GM12878 (cell line): Measurements from ENCODE around the gene CFAP91. TPM values are rescaled to one million over a fixed set of nuclear protein-coding genes. Genes with fewer than 3 reads are reported as not detected.

ENCODE experiments used
- ATF7 ChIP-seq: fragments of 450-650 bp; IDR thresholded peaks from 2 replicates; pipeline ENCODE4 v1.6.1; 2016; ENCODE audit warnings: low read depth, mild to moderate bottlenecking
- IRF4 ChIP-seq: IDR thresholded peaks from 2 replicates; pipeline ENCODE4 v1.6.1; 2011; ENCODE audit warnings: low read depth, low read length
- RAD51 ChIP-seq: fragments of 450-650 bp; IDR thresholded peaks from 2 replicates; pipeline ENCODE4 v1.6.1; 2016; ENCODE audit warnings: moderate library complexity, mild to moderate bottlenecking, inconsistent platforms
- RELA ChIP-seq: fragments of 450-650 bp; IDR thresholded peaks from 2 replicates; pipeline ENCODE4 v1.8.0; 2014; ENCODE audit warnings: borderline replicate concordance; ENCODE audit not compliant: partially characterized antibody
- TARDBP ChIP-seq: IDR thresholded peaks from 2 replicates; pipeline ENCODE4 v1.6.1; 2016; ENCODE audit warnings: borderline replicate concordance
- WRNIP1 ChIP-seq: IDR thresholded peaks from 2 replicates; pipeline ENCODE4 v1.6.1; 2011; ENCODE audit warnings: low read depth, low read length, improper control_type of control experiment, borderline replicate concordance
- polyA plus RNA-seq, 11 experiments: library from polyadenylated mRNA; depleted of rRNA in 4 of 11; unstranded in 6 of 11; stranded (reverse) in 5 of 11; fragments of >200 nt; fragmentation: Nextera tagmentation in 4 of 11; fragmentation: Illumina TruSeq in 1 of 11; extraction: Ambion mirVana in 4 of 11; extraction: Trizol in 1 of 11; gene quantifications; 1 replicate in 1 of 11; 2 replicates in 10 of 11; pipeline versions ENCODE4 v1.2.1 to v1.2.3, GENCODE V29; 2011 to 2016; ENCODE audit warnings: inconsistent platforms in 2 of 11, missing spikeins in 2 of 11, low read depth in 1 of 11
- total RNA-seq, 4 experiments: library from RNA; depleted of rRNA in 3 of 4; stranded (reverse); fragments of >200 nt in 3 of 4; fragmentation: Illumina TruSeq in 1 of 4; extraction: Trizol in 1 of 4; gene quantifications; 2 replicates each; pipeline versions ENCODE4 v1.2.1 to v1.2.3, GENCODE V29; 2013 to 2021
- TF ChIP-seq, protein P1 (sequence below): IDR thresholded peaks from 2 replicates; pipeline ENCODE4 v1.6.1; 2011; ENCODE audit warnings: borderline replicate concordance, low read depth, mild to moderate bottlenecking, moderate library complexity, mixed read lengths, low read length; ENCODE audit not compliant: insufficient read depth; ENCODE audit errors: extremely low read length
- TF ChIP-seq, protein P2 (sequence below): IDR thresholded peaks from 2 replicates; pipeline ENCODE4 v1.6.1; 2012; ENCODE audit warnings: low read depth, low read length, improper control_type of control experiment
- TF ChIP-seq, protein P3 (sequence below): fragments of 450-650 bp; IDR thresholded peaks from 2 replicates; pipeline ENCODE4 v1.6.1; 2017; ENCODE audit warnings: low read depth, mild to moderate bottlenecking, moderate library complexity
- TF ChIP-seq, protein P4 (sequence below): IDR thresholded peaks from 2 replicates; pipeline ENCODE4 v1.6.1; 2012; ENCODE audit warnings: mild to moderate bottlenecking, low read depth, low read length
- TF ChIP-seq, protein P5 (sequence below): fragments of 450-650 bp; IDR thresholded peaks from 2 replicates; pipeline ENCODE4 v1.6.1; 2016; ENCODE audit warnings: mild to moderate bottlenecking
- TF ChIP-seq, protein P6 (sequence below): fragments of 450-650 bp; IDR thresholded peaks from 2 replicates; pipeline ENCODE4 v1.6.1; 2017; ENCODE audit warnings: mild to moderate bottlenecking, moderate library complexity
- TF ChIP-seq, protein P7 (sequence below): fragments of 450-650 bp; IDR thresholded peaks from 2 replicates; pipeline ENCODE4 v1.6.1; 2016; ENCODE audit warnings: mild to moderate bottlenecking, moderate library complexity, borderline replicate concordance

CFAP91 gene
- total and polyA plus RNA-seq, 10 of the 15 experiments (the other 5 are each of a cell fraction or from before 2014, with no cell fraction given), result 0.03 to 2.2 (median 0.92) TPM

DNA sequence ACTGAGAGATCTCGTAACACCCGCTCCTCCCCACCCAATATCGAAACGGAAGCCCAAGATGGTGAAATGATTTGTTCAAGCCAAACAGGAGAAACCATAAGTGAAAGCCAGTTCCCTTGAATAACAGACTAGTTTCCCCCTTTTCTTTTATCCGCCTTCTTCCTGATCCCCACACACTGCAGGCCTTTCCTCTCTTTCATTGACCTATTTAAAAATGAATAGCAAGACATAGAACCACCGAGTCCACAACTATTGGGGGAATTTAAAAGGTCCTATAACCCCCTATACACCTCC lies 25.2 kb upstream of the CFAP91 start (continued):
- TF ChIP-seq, protein P1, sequence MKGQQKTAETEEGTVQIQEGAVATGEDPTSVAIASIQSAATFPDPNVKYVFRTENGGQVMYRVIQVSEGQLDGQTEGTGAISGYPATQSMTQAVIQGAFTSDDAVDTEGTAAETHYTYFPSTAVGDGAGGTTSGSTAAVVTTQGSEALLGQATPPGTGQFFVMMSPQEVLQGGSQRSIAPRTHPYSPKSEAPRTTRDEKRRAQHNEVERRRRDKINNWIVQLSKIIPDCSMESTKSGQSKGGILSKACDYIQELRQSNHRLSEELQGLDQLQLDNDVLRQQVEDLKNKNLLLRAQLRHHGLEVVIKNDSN, result no peak
- TF ChIP-seq IRF4 (no peak), TARDBP (no peak), RELA (no peak), WRNIP1 (no peak), ATF7 (peak; percentile 51), RAD51 (no peak)
- TF ChIP-seq, protein P2, sequence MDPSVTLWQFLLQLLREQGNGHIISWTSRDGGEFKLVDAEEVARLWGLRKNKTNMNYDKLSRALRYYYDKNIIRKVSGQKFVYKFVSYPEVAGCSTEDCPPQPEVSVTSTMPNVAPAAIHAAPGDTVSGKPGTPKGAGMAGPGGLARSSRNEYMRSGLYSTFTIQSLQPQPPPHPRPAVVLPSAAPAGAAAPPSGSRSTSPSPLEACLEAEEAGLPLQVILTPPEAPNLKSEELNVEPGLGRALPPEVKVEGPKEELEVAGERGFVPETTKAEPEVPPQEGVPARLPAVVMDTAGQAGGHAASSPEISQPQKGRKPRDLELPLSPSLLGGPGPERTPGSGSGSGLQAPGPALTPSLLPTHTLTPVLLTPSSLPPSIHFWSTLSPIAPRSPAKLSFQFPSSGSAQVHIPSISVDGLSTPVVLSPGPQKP, result no peak
- TF ChIP-seq, protein P3, sequence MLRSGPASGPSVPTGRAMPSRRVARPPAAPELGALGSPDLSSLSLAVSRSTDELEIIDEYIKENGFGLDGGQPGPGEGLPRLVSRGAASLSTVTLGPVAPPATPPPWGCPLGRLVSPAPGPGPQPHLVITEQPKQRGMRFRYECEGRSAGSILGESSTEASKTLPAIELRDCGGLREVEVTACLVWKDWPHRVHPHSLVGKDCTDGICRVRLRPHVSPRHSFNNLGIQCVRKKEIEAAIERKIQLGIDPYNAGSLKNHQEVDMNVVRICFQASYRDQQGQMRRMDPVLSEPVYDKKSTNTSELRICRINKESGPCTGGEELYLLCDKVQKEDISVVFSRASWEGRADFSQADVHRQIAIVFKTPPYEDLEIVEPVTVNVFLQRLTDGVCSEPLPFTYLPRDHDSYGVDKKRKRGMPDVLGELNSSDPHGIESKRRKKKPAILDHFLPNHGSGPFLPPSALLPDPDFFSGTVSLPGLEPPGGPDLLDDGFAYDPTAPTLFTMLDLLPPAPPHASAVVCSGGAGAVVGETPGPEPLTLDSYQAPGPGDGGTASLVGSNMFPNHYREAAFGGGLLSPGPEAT, result no peak
- TF ChIP-seq, protein P4, sequence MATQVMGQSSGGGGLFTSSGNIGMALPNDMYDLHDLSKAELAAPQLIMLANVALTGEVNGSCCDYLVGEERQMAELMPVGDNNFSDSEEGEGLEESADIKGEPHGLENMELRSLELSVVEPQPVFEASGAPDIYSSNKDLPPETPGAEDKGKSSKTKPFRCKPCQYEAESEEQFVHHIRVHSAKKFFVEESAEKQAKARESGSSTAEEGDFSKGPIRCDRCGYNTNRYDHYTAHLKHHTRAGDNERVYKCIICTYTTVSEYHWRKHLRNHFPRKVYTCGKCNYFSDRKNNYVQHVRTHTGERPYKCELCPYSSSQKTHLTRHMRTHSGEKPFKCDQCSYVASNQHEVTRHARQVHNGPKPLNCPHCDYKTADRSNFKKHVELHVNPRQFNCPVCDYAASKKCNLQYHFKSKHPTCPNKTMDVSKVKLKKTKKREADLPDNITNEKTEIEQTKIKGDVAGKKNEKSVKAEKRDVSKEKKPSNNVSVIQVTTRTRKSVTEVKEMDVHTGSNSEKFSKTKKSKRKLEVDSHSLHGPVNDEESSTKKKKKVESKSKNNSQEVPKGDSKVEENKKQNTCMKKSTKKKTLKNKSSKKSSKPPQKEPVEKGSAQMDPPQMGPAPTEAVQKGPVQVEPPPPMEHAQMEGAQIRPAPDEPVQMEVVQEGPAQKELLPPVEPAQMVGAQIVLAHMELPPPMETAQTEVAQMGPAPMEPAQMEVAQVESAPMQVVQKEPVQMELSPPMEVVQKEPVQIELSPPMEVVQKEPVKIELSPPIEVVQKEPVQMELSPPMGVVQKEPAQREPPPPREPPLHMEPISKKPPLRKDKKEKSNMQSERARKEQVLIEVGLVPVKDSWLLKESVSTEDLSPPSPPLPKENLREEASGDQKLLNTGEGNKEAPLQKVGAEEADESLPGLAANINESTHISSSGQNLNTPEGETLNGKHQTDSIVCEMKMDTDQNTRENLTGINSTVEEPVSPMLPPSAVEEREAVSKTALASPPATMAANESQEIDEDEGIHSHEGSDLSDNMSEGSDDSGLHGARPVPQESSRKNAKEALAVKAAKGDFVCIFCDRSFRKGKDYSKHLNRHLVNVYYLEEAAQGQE, result no peak
- TF ChIP-seq, protein P5, sequence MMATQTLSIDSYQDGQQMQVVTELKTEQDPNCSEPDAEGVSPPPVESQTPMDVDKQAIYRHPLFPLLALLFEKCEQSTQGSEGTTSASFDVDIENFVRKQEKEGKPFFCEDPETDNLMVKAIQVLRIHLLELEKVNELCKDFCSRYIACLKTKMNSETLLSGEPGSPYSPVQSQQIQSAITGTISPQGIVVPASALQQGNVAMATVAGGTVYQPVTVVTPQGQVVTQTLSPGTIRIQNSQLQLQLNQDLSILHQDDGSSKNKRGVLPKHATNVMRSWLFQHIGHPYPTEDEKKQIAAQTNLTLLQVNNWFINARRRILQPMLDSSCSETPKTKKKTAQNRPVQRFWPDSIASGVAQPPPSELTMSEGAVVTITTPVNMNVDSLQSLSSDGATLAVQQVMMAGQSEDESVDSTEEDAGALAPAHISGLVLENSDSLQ, result no peak
- TF ChIP-seq, protein P6, sequence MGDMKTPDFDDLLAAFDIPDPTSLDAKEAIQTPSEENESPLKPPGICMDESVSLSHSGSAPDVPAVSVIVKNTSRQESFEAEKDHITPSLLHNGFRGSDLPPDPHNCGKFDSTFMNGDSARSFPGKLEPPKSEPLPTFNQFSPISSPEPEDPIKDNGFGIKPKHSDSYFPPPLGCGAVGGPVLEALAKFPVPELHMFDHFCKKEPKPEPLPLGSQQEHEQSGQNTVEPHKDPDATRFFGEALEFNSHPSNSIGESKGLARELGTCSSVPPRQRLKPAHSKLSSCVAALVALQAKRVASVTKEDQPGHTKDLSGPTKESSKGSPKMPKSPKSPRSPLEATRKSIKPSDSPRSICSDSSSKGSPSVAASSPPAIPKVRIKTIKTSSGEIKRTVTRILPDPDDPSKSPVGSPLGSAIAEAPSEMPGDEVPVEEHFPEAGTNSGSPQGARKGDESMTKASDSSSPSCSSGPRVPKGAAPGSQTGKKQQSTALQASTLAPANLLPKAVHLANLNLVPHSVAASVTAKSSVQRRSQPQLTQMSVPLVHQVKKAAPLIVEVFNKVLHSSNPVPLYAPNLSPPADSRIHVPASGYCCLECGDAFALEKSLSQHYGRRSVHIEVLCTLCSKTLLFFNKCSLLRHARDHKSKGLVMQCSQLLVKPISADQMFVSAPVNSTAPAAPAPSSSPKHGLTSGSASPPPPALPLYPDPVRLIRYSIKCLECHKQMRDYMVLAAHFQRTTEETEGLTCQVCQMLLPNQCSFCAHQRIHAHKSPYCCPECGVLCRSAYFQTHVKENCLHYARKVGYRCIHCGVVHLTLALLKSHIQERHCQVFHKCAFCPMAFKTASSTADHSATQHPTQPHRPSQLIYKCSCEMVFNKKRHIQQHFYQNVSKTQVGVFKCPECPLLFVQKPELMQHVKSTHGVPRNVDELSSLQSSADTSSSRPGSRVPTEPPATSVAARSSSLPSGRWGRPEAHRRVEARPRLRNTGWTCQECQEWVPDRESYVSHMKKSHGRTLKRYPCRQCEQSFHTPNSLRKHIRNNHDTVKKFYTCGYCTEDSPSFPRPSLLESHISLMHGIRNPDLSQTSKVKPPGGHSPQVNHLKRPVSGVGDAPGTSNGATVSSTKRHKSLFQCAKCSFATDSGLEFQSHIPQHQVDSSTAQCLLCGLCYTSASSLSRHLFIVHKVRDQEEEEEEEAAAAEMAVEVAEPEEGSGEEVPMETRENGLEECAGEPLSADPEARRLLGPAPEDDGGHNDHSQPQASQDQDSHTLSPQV, result no peak
- TF ChIP-seq, protein P7, sequence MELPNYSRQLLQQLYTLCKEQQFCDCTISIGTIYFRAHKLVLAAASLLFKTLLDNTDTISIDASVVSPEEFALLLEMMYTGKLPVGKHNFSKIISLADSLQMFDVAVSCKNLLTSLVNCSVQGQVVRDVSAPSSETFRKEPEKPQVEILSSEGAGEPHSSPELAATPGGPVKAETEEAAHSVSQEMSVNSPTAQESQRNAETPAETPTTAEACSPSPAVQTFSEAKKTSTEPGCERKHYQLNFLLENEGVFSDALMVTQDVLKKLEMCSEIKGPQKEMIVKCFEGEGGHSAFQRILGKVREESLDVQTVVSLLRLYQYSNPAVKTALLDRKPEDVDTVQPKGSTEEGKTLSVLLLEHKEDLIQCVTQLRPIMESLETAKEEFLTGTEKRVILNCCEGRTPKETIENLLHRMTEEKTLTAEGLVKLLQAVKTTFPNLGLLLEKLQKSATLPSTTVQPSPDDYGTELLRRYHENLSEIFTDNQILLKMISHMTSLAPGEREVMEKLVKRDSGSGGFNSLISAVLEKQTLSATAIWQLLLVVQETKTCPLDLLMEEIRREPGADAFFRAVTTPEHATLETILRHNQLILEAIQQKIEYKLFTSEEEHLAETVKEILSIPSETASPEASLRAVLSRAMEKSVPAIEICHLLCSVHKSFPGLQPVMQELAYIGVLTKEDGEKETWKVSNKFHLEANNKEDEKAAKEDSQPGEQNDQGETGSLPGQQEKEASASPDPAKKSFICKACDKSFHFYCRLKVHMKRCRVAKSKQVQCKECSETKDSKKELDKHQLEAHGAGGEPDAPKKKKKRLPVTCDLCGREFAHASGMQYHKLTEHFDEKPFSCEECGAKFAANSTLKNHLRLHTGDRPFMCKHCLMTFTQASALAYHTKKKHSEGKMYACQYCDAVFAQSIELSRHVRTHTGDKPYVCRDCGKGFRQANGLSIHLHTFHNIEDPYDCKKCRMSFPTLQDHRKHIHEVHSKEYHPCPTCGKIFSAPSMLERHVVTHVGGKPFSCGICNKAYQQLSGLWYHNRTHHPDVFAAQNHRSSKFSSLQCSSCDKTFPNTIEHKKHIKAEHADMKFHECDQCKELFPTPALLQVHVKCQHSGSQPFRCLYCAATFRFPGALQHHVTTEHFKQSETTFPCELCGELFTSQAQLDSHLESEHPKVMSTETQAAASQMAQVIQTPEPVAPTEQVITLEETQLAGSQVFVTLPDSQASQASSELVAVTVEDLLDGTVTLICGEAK, result no peak
